KMS-11 (cell line): ENCODE measurements around the gene KIAA1328.

Source experiments
- H2AFZ ChIP-seq: fragments of 200-600 bp; sonication (generic); 2 replicates; pipeline ENCODE4 v1.6.1; 2016; ENCODE audit warnings: antibody characterized with exemption, mixed run types, low read depth
- H3K27ac ChIP-seq: fragments of 200-600 bp; sonication (generic); 2 replicates; pipeline ENCODE4 v1.6.1; 2016; ENCODE audit warnings: mild to moderate bottlenecking, mixed run types
- H3K27me3 ChIP-seq: fragments of 200-600 bp; sonication (generic); 2 replicates; pipeline ENCODE4 v1.6.1; 2017; ENCODE audit warnings: mild to moderate bottlenecking, low read depth, mixed run types, moderate library complexity; ENCODE audit not compliant: insufficient read depth
- H3K36me3 ChIP-seq: fragments of 200-600 bp; sonication (generic); 2 replicates; pipeline ENCODE4 v1.6.1; 2017; ENCODE audit warnings: mild to moderate bottlenecking, mixed run types; ENCODE audit not compliant: insufficient read depth
- H3K4me1 ChIP-seq: fragments of 200-600 bp; sonication (generic); 2 replicates; pipeline ENCODE4 v1.6.1; 2016; ENCODE audit warnings: mild to moderate bottlenecking, low read depth, mixed run types; ENCODE audit not compliant: poor library complexity, severe bottlenecking
- H3K4me2 ChIP-seq: fragments of 200-600 bp; sonication (generic); 2 replicates; pipeline ENCODE4 v1.7.0; 2016; ENCODE audit warnings: mild to moderate bottlenecking, mixed run types
- H3K4me3 ChIP-seq: fragments of 200-600 bp; sonication (generic); IDR thresholded peaks from 2 replicates; pipeline ENCODE4 v1.6.1; 2017; ENCODE audit warnings: low read depth, low read length, mixed read lengths; ENCODE audit not compliant: insufficient read depth
- H3K79me2 ChIP-seq: fragments of 200-600 bp; sonication (generic); 2 replicates; pipeline ENCODE4 v1.6.1; 2016; ENCODE audit warnings: low read depth, mixed run types; ENCODE audit not compliant: insufficient read depth
- H3K9ac ChIP-seq: fragments of 200-600 bp; sonication (generic); 2 replicates; pipeline ENCODE4 v1.6.1; 2016; ENCODE audit warnings: mild to moderate bottlenecking, mixed run types
- H4K20me1 ChIP-seq: fragments of 200-600 bp; sonication (generic); 2 replicates; pipeline ENCODE4 v1.6.1; 2016; ENCODE audit warnings: mild to moderate bottlenecking, mixed run types; ENCODE audit not compliant: insufficient read depth
- CTCF ChIP-seq: fragments of 200-600 bp; sonication (generic); conservative IDR thresholded peaks from 2 replicates; pipeline ENCODE4 v1.6.1; 2017; ENCODE audit warnings: low read depth, mild to moderate bottlenecking, antibody characterized with exemption, low read length, moderate library complexity, mixed read lengths

Gene KIAA1328

GRCh38 chr18:36953047-36953446 is 124.1 kb downstream of the KIAA1328 start:
- no peak overlapping the region for H3K27ac ChIP-seq
- no peak for TF ChIP-seq CTCF
- H2AFZ ChIP-seq, result no peak overlapping the region
- no peaks in the 10 kb centered on the region for H3K4me1 ChIP-seq
- H3K36me3 ChIP-seq, result no peaks in the 10 kb centered on the region
- H3K4me3 ChIP-seq, result no peak overlapping the region
- no peaks in the 10 kb centered on the region for H3K27me3 ChIP-seq
- no peak overlapping the region for H3K9ac ChIP-seq
- no peak overlapping the region for H3K4me2 ChIP-seq
- no peaks in the 10 kb centered on the region for H4K20me1 ChIP-seq
- H3K79me2 ChIP-seq, result no peaks in the 10 kb centered on the region

GRCh38 chr18:36960038-36960437 is 131.1 kb downstream of the KIAA1328 start:
- H3K4me1 ChIP-seq, result no peaks in the 10 kb centered on the region
- no peaks in the 10 kb centered on the region for H3K79me2 ChIP-seq
- no peak overlapping the region for H3K9ac ChIP-seq
- no peaks in the 10 kb centered on the region for H3K27me3 ChIP-seq
- H3K27ac ChIP-seq, result no peak overlapping the region
- TF ChIP-seq CTCF, result no peak
- H3K36me3 ChIP-seq, result no peaks in the 10 kb centered on the region
- no peaks in the 10 kb centered on the region for H4K20me1 ChIP-seq
- H3K4me3 ChIP-seq, result no peak overlapping the region
- no peak overlapping the region for H2AFZ ChIP-seq
- no peak overlapping the region for H3K4me2 ChIP-seq

GRCh38 chr18:36963464-36963863 is 134.5 kb downstream of the KIAA1328 start:
- Histone ChIP-seq H4K20me1 (no peaks in the 10 kb centered on the region), H3K27me3 (no peaks in the 10 kb centered on the region), H3K9ac (no peak overlapping the region), H3K27ac (no peak overlapping the region), H3K36me3 (no peaks in the 10 kb centered on the region), H3K4me3 (no peak overlapping the region), H3K4me2 (no peak overlapping the region), H3K4me1 (no peaks in the 10 kb centered on the region), H3K79me2 (no peaks in the 10 kb centered on the region), H2AFZ (no peak overlapping the region)
- no peak for TF ChIP-seq CTCF

GRCh38 chr18:36974686-36975085 is 145.8 kb downstream of the KIAA1328 start:
- Histone ChIP-seq H3K4me2 (no peak overlapping the region), H3K27me3 (no peaks in the 10 kb centered on the region), H3K4me1 (no peaks in the 10 kb centered on the region), H3K36me3 (no peaks in the 10 kb centered on the region), H3K4me3 (no peak overlapping the region), H3K27ac (no peak overlapping the region), H4K20me1 (no peaks in the 10 kb centered on the region), H2AFZ (no peak overlapping the region), H3K9ac (no peak overlapping the region), H3K79me2 (no peaks in the 10 kb centered on the region)
- TF ChIP-seq CTCF, result no peak
